VCaP (cell line): ENCODE measurements around the gene SRM.

Experiments used
- H3K27ac ChIP-seq: fragments of 450-650 bp; 2 replicates; pipeline ENCODE4 v1.5.1; 2017
- TF ChIP-seq, protein P1 (sequence below): fragments of 450-650 bp; conservative IDR thresholded peaks from 2 replicates; pipeline ENCODE4 v1.5.1; 2017; ENCODE audit warnings: mild to moderate bottlenecking, moderate library complexity

Gene SRM

DNA sequence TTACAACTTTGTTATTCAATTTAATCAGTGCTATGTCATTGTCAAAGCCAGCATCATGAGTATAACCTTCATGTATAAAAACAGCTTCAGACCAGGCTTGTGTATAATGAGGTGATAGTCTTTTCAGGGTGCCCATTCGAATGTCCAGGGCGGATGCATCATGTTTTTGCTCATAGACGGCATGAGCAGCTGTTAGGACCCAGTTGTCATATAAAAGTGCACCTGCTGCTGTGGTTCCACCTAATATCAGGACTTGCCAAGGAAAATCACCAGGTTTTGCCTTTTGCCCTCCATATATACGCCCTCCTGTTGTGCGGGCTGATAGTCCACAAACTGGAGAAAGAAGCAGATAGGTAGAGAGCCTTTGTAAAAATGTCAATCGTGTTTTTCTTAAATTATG, 32.5 kb downstream of the SRM start:
- TF ChIP-seq, protein P1, sequence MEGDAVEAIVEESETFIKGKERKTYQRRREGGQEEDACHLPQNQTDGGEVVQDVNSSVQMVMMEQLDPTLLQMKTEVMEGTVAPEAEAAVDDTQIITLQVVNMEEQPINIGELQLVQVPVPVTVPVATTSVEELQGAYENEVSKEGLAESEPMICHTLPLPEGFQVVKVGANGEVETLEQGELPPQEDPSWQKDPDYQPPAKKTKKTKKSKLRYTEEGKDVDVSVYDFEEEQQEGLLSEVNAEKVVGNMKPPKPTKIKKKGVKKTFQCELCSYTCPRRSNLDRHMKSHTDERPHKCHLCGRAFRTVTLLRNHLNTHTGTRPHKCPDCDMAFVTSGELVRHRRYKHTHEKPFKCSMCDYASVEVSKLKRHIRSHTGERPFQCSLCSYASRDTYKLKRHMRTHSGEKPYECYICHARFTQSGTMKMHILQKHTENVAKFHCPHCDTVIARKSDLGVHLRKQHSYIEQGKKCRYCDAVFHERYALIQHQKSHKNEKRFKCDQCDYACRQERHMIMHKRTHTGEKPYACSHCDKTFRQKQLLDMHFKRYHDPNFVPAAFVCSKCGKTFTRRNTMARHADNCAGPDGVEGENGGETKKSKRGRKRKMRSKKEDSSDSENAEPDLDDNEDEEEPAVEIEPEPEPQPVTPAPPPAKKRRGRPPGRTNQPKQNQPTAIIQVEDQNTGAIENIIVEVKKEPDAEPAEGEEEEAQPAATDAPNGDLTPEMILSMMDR, result no peak
- H3K27ac ChIP-seq, result no peak overlapping the region

- H3K27ac ChIP-seq, result no peak overlapping the region
- TF ChIP-seq, protein P1, result no peak
Measured at GRCh38 chr1:11026903-11027302, 32.9 kb downstream of the SRM start.

DNA sequence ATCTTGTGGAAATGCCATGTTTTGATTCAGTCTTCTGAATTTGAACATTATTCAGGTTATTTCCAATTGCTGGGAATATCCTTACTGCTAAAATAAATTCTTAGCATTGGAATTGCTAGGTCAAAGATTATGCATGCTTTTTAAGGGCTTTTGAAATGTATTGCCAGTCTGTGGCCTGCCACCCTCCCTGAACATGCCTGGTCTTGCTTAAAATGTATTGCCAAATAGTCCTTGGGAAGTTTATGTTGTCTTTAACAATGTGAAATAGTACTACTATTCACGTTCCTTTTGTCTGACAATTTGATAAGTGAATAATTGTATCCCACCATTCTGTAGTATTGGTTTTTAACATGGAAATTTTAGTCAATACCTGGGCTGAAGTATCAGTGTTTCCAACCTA, 33.8 kb downstream of the SRM start:
- TF ChIP-seq, protein P1, result no peak
- no peak overlapping the region for H3K27ac ChIP-seq

DNA sequence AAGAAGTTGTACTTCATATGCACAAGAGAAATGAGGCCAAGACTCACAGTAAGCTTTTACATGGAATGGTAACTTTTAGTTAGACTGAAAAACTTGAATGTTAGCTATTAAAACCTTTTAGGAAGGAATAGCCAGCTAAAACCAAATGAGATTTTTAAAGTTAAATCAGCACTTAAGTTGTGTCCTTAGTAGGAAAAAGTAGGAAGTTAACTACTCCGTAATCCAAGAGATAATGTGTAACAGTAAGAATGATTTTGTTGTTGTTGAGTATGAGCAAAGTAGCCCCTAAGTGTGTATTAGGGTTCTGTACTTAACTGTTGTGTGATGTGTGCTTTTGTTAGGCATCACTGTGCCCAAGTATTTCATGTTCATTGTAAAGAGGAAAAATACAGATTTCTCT, 34.2 kb downstream of the SRM start:
- TF ChIP-seq, protein P1, result no peak
- H3K27ac ChIP-seq, result no peak overlapping the region

DNA sequence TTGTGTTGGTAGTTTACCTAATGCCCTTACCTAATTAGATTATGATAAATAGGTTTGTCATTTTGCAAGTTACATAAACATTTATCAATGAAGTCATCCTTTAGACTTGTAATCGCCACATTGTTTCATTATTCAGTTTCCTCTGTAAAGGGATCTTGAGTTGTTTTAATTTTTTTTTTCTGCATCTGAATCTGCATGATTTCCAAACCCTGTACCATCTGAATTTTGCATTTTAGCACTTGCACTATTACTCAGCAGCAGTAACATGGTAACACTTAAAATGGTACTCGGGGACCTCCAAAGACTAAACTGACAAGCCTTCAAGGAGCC, 35.0 kb downstream of the SRM start:
- TF ChIP-seq, protein P1, result no peak
- no peak overlapping the region for H3K27ac ChIP-seq

GRCh38 chr1:11024154-11024873, 35.5 kb downstream of the SRM start:
- no peak overlapping the region for H3K27ac ChIP-seq
- TF ChIP-seq, protein P1, result no peak

DNA sequence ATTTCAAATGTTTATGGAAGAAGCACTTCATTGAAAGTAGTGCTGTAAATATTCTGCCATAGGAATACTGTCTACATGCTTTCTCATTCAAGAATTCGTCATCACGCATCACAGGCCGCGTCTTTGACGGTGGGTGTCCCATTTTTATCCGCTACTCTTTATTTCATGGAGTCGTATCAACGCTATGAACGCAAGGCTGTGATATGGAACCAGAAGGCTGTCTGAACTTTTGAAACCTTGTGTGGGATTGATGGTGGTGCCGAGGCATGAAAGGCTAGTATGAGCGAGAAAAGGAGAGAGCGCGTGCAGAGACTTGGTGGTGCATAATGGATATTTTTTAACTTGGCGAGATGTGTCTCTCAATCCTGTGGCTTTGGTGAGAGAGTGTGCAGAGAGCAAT, 36.6 kb downstream of the SRM start:
- H3K27ac ChIP-seq, result no peak overlapping the region
- TF ChIP-seq, protein P1, result no peak
